ENCODE data around the gene PCBP1. TPM values are rescaled to one million over a fixed set of nuclear protein-coding genes. Genes with fewer than 3 reads are reported as not detected.
A peak's percentile ranks its signal among the peaks of the same experiment; 100 is the strongest.

PCBP1 gene
- total RNA-seq, 2 experiments from 2014 or later: 470 to 489 TPM

- H3K4me3 Mint-ChIP-seq: peak overlapping the region; percentile 92
- TF ChIP-seq CTCF (IDR thresholded peaks at IDR 0.05): no peak
- ATAC-seq (no peak), DNase-seq (no peak)
- no peaks in the 10 kb centered on the region for H3K27me3 Mint-ChIP-seq
- H3K4me1 Mint-ChIP-seq (ENCODE audit: low read depth): peaks cover 61% of the 10 kb centered on the region
- H3K36me3 Mint-ChIP-seq (ENCODE audit: low read depth): peaks cover 20% of the 10 kb centered on the region
- ChIA-PET POLR2A (interaction anchor here (0.9 to 38.3 kb wide), 6 partner anchors 12 to 41 kb away, joined by 3 to 955 read pairs (median 62); partner anchors contain the start of gene PCBP1), CTCF (interaction anchor here (0.7 to 2.2 kb wide), 13 partner anchors 10 to 210 kb away, joined by 3 to 7 read pairs (median 4); no protein-coding TSS in a partner anchor)
- intact Hi-C loops (cut with micrococcal nuclease): no loop called here
- H3K27ac Mint-ChIP-seq: peak overlapping the region; percentile 100
- H3K9me3 Mint-ChIP-seq: no peaks in the 10 kb centered on the region
Measured at GRCh38 chr2:70122470-70122869, 35.2 kb downstream of the PCBP1 start.

- ChIA-PET CTCF (interaction anchor here (0.9 to 3.0 kb wide), 8 partner anchors 10 to 54 kb away, joined by 3 to 16 read pairs (median 6); no protein-coding TSS in a partner anchor), POLR2A (interaction anchor here (0.9 to 38.3 kb wide), 7 partner anchors 8 to 41 kb away, joined by 3 to 955 read pairs (median 40); partner anchors contain the start of gene PCBP1)
- no peaks in the 10 kb centered on the region for H3K9me3 Mint-ChIP-seq
- peaks cover 63% of the 10 kb centered on the region for H3K4me1 Mint-ChIP-seq (ENCODE audit: low read depth)
- ATAC-seq: no peak
- peak overlapping the region; percentile 100 for H3K27ac Mint-ChIP-seq
- H3K4me3 Mint-ChIP-seq: peak overlapping the region; percentile 92
- H3K27me3 Mint-ChIP-seq: no peaks in the 10 kb centered on the region
- peaks cover 20% of the 10 kb centered on the region for H3K36me3 Mint-ChIP-seq (ENCODE audit: low read depth)
- no peak for TF ChIP-seq CTCF (IDR thresholded peaks at IDR 0.05)
- intact Hi-C loops (cut with micrococcal nuclease): no loop called here
- DNase-seq: no peak
Measured at GRCh38 chr2:70123051-70123828, 36.0 kb downstream of the PCBP1 start.

- Mint-ChIP-seq H3K9me3 (no peaks in the 10 kb centered on the region), H3K27ac (peak overlapping the region; percentile 100), H3K4me3 (peak overlapping the region; percentile 92), H3K4me1 (ENCODE audit: low read depth) (peaks cover 64% of the 10 kb centered on the region), H3K27me3 (no peaks in the 10 kb centered on the region), H3K36me3 (ENCODE audit: low read depth) (peaks cover 20% of the 10 kb centered on the region)
- ChIA-PET CTCF (interaction anchor here (0.9 to 3.0 kb wide), 3 partner anchors 11 to 54 kb away, joined by 3 to 16 read pairs (median 10); no protein-coding TSS in a partner anchor), POLR2A (interaction anchor here (0.7 to 38.3 kb wide), 10 partner anchors 9 to 522 kb away, joined by 3 to 955 read pairs (median 18); partner anchors contain the start of genes MXD1 and PCBP1)
- no peak for ATAC-seq
- DNase-seq: no peak
- intact Hi-C loops (cut with micrococcal nuclease): no loop called here
- no peak for TF ChIP-seq CTCF (IDR thresholded peaks at IDR 0.05)
Measured at GRCh38 chr2:70123829-70124116, 36.5 kb downstream of the PCBP1 start.

- Mint-ChIP-seq H3K27me3 (no peaks in the 10 kb centered on the region), H3K27ac (peak overlapping the region; percentile 100), H3K4me1 (ENCODE audit: low read depth) (peaks cover 62% of the 10 kb centered on the region), H3K9me3 (peaks cover 3% of the 10 kb centered on the region), H3K36me3 (ENCODE audit: low read depth) (peaks cover 21% of the 10 kb centered on the region), H3K4me3 (peak overlapping the region; percentile 92)
- TF ChIP-seq CTCF (IDR thresholded peaks at IDR 0.05): no peak
- ChIA-PET POLR2A (interaction anchor here (1.3 to 38.3 kb wide), 9 partner anchors 10 to 211 kb away, joined by 4 to 955 read pairs (median 20); partner anchors contain the start of genes C2orf42, MXD1 and PCBP1), CTCF (interaction anchor here (0.7 to 3.0 kb wide), 9 partner anchors 9 to 264 kb away, joined by 3 to 16 read pairs (median 5); no protein-coding TSS in a partner anchor)
- DNase-seq: peak; percentile 67
- intact Hi-C loops (cut with micrococcal nuclease): no loop called here
- peak; percentile 49 for ATAC-seq
Measured at GRCh38 chr2:70124983-70125480, 37.8 kb downstream of the PCBP1 start.
